Measurements from ENCODE around the gene ZNF488.

- no peak for TF ChIP-seq CTCF (IDR thresholded peaks at IDR 0.05)
- TF ChIP-seq EP300 (IDR thresholded peaks at IDR 0.05): no peak
- TF ChIP-seq POLR2A (IDR thresholded peaks at IDR 0.05): no peak
- TF ChIP-seq POLR2AphosphoS5 (IDR thresholded peaks at IDR 0.05): no peak
Measured at GRCh38 chr10:47400786-47401185, 16.7 kb upstream of the ZNF488 start.
